HG02623 (cell line): ENCODE measurements around the gene TELO2.

Experiments
- ATAC-seq: cut with Tn5 transposase; IDR thresholded peaks from one replicate; pipeline ENCODE4 v1.9.1; 2021; ENCODE audit warnings: moderate library complexity; ENCODE audit not compliant: unreplicated experiment

Gene TELO2

GRCh38 chr16:1533443-1533951 lies 40.3 kb downstream of the TELO2 start, which contains the start of gene TMEM204:
TSS of gene TMEM204 (plus strand) at chr16:1533666. CDS start at chr16:1534276, 610 bp downstream.
- ATAC-seq: no peak

- no peak for ATAC-seq
Measured at GRCh38 chr16:1534021-1535020, 41.2 kb downstream of the TELO2 start.

- no peak for ATAC-seq
Measured at GRCh38 chr16:1535391-1536291, 42.5 kb downstream of the TELO2 start.

- ATAC-seq: no peak
Measured at GRCh38 chr16:1536601-1537000, 43.4 kb downstream of the TELO2 start.

- ATAC-seq: no peak
Measured at GRCh38 chr16:1537138-1537577, 44.0 kb downstream of the TELO2 start.

GRCh38 chr16:1537763-1538289 lies 44.7 kb downstream of the TELO2 start:
- ATAC-seq: no peak

GRCh38 chr16:1538804-1539520 lies 45.8 kb downstream of the TELO2 start:
- ATAC-seq: no peak

- ATAC-seq: no peak
Measured at GRCh38 chr16:1539720-1540555, 46.8 kb downstream of the TELO2 start.

- no peak for ATAC-seq
Measured at GRCh38 chr16:1540556-1540855, 47.3 kb downstream of the TELO2 start.

GRCh38 chr16:1541293-1542165 lies 48.4 kb downstream of the TELO2 start:
- ATAC-seq: no peak

- ATAC-seq: no peak
Measured at GRCh38 chr16:1542166-1542500, 49.0 kb downstream of the TELO2 start.

- no peak for ATAC-seq
Measured at GRCh38 chr16:1542533-1542932, 49.4 kb downstream of the TELO2 start.

GRCh38 chr16:1543085-1543896 lies 50.1 kb downstream of the TELO2 start:
- ATAC-seq: no peak

- ATAC-seq: no peak
Measured at GRCh38 chr16:1545044-1546040, 52.2 kb downstream of the TELO2 start.

GRCh38 chr16:1546430-1546829 lies 53.3 kb downstream of the TELO2 start:
- ATAC-seq: no peak

GRCh38 chr16:1548233-1548632 lies 55.1 kb downstream of the TELO2 start:
- no peak for ATAC-seq

GRCh38 chr16:1548727-1549126 lies 55.6 kb downstream of the TELO2 start:
- ATAC-seq: no peak
